T-helper 1 cell treated with Interleukin-12 subunit alpha and Interleukin-12 subunit beta and Interleukin-4 antibody, amounts not matched to agents 30 ng/mL and 1 ng/mL, for 36 hours (primary cell): ENCODE measurements around the gene NFKBIA. TPM values are rescaled to one million over a fixed set of nuclear protein-coding genes. Genes with fewer than 3 reads are reported as not detected.
"Not testable (repeated sequence)": the region's sequence is repeated elsewhere in the genome, so short reads cannot be mapped to it uniquely, and the experiment has no call there.

Source experiments
- intact Hi-C: fragments of 100-400 bp; cut with micrococcal nuclease; formaldehyde crosslinking; loops from one replicate; pipeline ENCODE4 v1.15.1; 2024
- total RNA-seq: library from RNA; stranded (reverse); gene quantifications from 2 replicates; pipeline ENCODE4 v1.2.3, GENCODE V29; 2022

Gene NFKBIA
- total RNA-seq, 1 donor from 2014 or later = 498 TPM

DNA sequence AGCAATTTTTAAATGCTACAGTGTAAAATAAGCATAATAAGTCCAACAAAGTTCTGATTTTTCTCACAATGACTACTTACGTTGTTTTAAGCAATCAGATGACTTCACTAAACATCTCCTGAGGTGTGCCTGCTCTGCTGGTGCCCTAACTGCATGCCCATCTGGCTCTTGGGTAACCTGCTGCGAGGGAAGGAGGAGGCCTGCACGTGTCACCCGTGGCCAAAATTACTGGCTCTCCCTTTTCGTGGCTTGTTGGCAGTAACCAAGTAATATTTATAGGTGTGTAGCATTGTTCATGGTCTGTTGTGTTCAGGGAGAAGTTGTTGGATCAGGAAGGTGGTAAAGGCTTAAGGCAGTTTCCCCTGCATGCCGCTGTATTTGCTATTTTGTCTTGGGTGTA, 6.3 kb upstream of the NFKBIA start:
- intact Hi-C loops = loop anchor here (10.0 kb wide), 1 partner anchor 876 kb away; the partner anchor contains the start of gene EAPP

DNA sequence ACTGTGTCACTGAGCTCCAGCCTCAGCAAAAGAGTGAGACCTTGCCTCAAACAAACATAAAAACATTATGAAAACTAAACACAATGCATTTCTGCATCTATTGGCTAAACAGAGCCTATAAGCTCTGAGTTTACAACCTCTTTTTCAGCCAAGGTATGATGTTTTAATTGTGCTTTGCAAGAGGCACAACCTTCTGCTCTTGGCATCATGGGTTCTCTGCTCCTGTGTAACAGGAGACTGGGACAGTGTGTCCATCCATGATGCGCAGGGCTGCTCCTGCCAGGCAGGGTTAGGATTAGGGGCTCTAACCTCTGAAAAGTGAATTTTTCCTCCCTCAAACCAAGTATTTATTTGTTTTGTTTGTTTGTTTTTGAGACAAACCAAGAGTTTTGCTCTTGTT, 5.0 kb upstream of the NFKBIA start:
- intact Hi-C loops = loop anchor here (10.0 kb wide), 1 partner anchor 945 kb away; the partner anchor contains the start of gene SPTSSA

DNA sequence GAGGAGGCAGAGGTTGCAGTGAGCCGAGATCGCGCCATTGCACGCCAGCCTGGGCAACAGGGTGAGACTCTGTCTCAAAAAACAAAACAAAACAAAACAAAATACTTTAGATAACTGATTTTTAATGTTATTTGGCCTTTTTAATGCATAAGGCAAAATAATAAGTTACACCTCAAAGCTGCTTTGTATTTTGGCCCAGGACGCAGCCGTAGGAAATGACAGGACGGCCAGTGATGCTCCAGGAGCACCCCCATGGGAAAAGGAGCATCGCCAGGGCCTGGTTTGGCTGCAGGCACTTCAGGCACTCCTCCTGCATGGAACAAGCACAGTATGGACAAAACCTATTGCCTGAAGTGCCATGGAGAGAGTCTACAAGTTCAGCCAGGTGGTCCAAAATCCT, 3.5 kb upstream of the NFKBIA start:
- intact Hi-C loops = loop anchor here (10.0 kb wide), 1 partner anchor 943 kb away; the partner anchor contains the start of gene SPTSSA

DNA sequence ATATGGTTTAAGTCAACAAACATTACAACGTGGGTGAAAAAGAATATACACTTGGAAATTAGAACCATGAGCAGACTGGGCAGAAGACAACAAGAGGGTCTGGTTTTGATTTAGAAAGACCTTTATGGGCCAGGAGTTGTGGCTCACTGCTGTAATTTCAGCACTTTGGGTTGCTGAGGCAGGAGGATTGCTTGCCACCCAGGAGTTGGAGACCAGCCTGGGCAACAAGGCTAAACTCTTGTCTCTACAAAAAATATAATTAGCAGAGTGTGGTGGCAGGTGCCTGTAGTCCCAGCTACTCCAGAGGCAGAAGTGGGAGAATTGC, 2.7 kb upstream of the NFKBIA start:
- intact Hi-C loops = loop anchor here (1.0 to 10.0 kb wide), 5 partner anchors 145 to 942 kb away; partner anchors contain the start of gene SPTSSA

DNA sequence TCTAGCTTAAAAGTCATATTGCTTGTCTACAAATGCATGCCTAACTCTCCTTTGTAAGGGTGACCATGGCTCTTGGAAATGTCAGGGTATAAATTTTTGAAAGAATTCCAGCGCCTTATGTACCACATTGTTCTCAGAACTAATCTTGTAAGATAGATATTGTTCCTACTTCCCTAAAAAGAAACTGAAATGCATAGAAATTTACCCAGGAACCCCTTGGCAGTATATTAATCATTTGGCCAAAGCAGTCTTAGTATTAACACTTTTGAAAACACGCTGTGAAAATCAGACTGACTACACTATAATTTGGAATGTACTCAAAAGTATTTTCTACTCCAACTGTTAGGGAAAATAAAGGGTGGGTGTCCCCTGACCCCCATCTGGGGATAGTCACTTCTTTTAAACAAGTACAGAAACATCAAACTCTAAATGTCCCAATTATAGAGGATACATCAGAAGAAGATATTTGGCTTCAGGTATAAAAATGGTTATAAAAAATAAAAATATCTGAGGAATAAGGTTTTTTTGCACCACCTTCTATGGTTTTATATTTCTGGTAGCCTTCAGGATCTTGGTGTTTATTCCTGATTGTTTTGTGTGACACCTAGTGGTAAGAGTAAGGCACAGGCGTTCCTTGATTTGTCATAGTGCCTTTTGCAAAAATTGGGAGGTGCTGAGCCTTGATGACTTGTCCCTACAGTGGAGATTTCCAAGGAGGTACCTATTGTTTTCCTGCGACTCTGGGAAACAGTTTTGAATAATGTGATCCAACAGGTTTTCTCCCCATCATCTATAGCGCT, 2.2 kb upstream of the NFKBIA start:
- intact Hi-C loops = loop anchor here (1.0 to 10.0 kb wide), 5 partner anchors 144 to 942 kb away; partner anchors contain the start of gene SPTSSA

DNA sequence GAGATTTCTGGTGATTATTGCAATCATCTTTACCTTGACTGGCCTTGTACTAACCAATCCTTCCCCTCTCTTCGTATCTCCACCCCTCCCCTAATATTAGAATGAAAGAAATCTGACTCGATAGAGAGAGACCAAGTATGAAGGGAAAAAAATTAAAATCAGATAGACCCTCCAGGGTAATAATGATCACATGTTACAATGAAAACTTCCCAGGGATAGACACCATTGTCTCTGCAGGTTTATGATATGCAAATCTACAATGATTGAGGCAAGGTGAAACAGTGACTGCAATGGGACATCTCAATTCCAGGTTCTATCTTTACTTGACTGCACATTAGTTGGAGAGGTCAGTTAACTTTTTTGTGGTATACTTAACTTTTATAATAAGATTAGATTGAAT, 1.5 kb upstream of the NFKBIA start:
- intact Hi-C loops = loop anchor here (10.0 kb wide), 1 partner anchor 941 kb away; the partner anchor contains the start of gene SPTSSA

DNA sequence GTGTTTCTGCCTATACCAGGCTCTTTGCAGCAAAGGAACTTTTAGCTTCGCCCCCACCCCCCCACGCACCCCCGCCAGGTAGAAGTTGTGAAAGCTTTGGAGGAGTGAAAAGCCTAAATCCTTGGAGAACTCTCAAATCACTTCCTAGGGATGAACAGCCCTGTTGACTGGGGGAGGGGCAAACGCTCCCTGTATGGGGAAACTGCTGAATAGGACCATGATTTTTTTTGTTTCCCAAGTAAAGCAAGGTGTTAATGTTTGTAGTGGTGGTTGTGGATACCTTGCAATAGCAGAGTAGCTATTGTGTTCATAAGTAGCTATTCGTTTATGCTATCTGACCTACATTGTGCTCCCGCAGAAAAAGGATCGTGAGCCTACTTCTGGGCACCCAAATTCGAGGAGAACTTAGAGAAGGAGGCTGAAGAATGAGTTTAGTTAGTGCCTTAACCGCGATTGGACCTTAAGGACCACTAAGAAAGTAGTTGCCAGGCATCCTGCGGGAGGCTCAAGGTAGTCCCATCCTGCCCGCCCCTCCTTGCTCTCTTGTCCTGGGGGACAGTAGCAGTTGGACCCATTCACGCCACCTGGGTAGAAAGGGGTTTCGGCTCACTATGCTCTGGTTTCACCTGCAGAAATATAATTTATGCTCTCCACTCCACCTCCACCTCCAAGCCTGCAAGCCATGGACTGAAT, 901 bp upstream of the NFKBIA start:
- intact Hi-C loops = loop anchor here (2.0 to 10.0 kb wide), 2 partner anchors 73 to 941 kb away; partner anchors contain the start of gene SPTSSA

DNA sequence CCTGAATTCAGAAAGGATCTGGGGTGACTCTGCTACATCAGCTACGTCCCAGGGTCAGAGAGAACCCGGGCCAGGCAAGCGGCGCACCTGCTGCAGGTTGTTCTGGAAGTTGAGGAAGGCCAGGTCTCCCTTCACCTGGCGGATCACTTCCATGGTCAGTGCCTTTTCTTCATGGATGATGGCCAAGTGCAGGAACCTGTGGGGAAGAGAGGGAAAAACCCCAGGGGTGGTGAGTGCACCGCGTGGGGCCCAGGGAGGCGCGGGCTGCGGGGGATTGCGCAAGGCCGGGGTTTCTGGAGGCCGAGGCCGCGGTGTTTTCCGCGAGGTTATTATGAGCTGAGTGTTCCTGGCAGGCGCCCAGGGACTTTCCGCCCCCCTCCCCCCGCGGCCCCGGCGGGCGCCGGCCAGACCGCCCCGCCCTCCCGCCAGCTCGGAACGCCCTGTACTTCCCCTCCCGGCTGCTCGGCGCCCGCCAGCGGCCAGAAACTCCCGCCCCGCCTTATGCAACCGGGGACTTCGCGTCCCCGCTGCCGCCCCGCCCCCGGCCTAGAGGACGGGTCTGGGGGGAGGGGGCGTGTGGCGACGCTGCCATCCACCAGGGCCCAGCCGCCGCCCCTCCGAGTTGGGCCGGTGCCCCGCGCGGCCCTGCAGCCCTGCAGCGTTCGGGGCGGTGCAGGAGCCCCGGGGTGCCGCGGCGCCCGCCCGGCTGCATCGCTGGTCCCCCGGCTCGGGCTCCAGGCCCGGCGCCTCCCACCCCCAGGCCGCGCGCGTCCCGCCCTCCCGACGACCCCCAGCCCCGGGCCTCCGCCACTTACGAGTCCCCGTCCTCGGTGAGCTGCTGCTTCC, 723 bp downstream of the NFKBIA start:
- intact Hi-C loops = loop anchor here (1.0 to 10.0 kb wide), 11 partner anchors 12 to 939 kb away; partner anchors contain the start of genes FAM177A1, PRORP, PSMA6 and SPTSSA

DNA sequence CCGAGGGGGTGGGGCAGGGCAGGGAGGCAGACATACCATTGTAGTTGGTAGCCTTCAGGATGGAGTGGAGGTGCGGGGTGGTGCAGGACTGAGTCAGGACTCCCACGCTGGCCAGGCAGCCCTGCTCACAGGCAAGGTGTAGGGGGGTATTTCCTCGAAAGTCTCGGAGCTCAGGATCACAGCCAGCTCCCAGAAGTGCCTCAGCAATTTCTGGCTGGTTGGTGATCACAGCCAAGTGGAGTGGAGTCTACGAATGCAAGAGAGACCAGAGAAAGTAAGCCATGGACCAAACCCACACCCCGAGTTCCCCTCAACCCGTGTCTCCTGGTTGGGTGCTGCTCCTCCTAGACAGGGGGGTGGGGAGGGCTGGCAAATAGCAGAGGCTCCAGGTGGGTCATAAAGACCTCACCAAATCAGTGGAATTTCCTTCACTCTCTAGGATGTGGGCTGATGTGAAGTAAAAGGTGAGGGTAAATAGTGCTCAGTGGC, 1.4 kb downstream of the NFKBIA start:
- intact Hi-C loops = loop anchor here (10.0 kb wide), 1 partner anchor 938 kb away; the partner anchor contains the start of gene SPTSSA

DNA sequence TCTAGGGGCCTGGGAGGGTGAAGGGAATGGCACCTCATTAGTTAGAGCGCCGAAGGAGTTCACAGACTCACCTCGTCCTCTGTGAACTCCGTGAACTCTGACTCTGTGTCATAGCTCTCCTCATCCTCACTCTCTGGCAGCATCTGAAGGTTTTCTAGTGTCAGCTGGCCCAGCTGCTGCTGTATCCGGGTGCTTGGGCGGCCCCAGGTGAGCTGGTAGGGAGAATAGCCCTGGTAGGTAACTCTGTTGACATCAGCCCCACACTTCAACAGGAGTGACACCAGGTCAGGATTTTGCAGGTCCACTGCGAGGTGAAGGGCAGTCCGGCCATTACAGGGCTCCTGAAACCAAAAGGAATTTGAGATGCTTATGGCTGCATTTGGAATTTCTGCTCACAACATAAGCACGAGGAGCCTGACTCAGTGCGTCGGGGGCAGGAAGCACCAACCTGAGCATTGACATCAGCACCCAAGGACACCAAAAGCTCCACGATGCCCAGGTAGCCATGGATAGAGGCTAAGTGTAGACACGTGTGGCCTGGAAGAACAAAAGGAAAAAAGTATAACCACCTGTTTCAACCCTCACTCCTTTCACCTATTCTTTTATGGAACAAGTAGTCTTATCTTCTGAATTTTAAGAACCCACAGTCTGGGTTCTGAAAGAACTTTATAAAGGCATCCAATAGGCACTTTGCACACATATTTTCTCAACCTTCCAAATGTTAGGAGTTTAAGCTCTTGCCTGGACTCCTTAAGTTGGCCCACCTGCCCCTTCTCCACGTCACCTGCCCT, 2.0 kb downstream of the NFKBIA start:
- intact Hi-C loops = loop anchor here (10.0 kb wide), 1 partner anchor 938 kb away; the partner anchor contains the start of gene SPTSSA

DNA sequence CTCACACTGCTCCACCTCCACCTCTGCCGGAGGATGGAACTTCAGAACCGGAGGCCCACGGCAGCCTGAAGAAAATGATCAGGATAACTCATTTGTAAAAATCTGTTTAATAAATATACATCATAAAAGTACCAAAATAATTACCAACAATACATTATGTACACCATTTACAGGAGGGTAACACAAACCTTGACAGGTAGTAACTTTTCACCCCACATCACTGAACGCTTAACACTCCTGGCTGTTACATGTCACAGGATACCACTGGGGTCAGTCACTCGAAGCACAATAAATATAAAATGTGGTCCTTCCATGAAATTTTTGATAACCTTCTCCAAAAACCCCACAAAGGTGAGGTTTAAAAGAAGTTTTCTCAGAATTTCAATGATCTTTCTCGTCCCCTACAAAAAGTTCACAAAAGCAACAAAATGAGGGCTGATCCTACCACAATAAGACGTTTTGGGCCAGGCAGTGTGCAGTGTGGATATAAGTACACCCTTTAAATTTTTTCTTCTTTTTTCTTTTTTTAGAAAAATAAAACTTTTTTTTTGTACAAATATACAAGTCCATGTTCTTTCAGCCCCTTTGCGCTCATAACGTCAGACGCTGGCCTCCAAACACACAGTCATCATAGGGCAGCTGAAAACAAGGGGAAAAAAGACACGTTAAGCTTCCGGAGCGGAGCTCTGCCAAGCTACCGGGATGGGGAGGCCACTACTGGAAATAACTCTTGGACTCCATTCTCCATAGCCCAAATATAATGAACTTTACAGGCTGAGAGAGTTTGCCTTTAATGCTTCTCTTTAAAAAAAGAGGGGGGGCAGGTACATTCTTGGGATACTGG, 2.9 kb downstream of the NFKBIA start:
- intact Hi-C loops = loop anchor here (10.0 kb wide), 1 partner anchor 937 kb away; the partner anchor contains the start of gene SPTSSA

DNA sequence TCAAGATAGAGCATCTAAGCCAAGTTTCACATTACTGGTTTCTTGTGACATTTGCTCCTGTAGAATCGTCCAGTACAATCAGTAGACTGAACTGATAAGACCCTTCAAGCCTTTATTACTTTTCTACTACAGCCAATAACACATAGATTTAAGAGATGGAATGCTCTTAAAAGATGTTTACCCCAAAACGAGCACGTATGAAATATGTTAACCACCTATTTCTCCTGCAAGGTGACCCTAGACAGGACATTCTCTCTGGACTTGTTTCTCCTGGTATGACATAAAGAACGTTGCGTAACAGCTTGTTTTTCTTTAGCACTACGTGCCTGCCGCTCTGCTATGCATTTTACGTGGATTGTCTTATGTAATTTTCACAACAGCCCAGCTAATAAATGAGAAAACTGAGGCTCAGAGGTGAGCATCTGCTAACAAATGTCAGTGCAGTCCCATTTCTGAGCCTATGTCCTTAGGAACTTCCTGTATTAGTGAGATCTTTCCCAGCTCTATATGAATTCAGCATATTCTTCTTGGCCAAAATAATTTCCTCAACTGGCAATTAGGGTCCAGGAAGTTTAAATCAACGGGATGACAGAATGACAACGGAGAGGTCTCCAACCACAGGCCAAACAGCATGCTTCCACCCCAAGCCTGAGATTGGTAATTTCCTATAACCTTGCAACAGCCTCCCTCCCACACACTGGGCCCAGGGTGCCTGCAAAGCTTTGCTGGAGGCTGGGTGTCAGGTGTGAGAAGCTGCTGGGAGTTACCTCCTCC, 3.7 kb downstream of the NFKBIA start:
- intact Hi-C loops = loop anchor here (10.0 kb wide), 1 partner anchor 936 kb away; the partner anchor contains the start of gene SPTSSA

DNA sequence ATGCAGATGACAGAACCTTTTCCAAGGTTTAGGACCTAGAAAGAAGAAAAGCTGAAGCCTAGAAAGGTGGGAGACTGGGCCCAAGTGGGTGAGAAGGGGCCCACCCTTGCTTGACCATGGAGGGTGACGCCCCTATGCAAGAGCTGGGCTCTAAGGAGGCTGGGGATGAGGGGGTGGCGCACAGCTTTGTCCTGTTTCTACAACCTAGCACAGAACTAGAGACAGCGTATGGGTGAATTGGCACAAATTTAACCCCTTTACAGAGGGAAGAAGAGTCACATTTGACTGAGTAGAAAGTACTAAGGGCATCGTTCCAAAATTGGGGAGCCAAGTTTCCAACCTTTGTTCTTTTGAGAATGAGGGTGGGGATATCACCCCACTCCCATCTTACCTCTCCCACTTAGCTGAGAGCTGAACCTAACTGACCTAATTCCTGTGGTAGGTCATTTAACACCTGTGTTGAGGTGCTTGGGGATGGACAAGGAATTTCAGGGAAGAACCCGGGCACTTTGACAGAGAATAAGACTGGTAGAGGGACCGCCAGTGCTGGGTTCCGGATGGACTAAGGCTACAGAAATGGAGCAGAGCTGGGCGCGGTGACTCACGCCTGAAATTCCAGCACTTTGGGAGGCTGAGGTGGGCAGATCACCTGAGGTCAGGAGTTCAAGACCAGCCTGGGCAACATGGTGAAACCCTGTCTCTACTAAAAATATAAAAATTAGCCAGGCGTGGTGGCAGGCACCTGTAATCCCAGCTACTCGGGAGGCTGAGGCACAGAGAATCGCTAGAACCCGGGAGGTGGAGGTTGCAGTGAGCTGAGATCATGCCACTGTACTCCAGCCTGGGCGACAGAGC, 5.2 kb downstream of the NFKBIA start:
- intact Hi-C loops = no loop called here

DNA sequence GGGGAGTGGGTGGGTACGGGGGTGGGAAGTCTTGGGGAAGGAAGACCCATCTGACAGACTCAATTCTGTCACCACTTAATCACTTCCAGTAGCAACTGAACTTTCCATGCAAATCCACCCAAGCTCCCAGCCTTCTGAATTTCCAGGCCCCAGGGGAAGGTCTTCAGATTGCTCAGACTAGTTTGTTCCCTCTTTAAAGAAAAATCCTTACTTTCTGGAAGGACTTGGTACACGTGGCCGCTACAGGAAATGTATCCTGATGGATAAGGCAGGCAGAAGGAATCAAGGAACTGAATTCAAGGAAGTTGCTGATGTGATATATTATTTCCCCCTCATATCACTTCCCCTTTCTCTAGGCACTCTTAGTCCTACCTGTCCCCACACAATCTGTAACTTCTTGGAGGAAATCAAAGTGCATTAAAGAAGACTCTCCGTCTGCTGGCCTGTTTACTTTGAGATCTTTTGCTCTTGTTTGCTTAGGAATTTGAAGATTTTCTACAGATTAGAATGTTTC, 6.4 kb downstream of the NFKBIA start:
- intact Hi-C loops = no loop called here

DNA sequence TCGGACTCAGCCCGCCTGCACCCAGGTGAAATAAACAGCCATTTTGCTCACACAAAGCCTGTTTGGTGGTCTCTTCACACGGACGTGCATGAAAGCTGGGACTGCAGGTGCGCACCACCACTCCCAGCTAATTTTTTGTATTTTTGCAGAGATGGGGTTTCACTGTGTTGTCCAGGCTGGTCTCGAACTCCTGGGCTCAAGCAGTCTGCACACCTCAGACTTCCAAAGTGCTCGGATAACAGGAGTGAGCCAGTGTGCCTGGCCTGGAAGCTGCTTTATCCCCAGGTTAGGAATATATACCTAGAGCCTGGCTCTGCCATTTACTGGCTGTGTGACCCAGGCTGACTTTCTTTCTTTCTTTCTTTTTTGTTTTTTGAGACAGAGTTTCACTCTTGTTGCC, 7.9 kb downstream of the NFKBIA start:
- intact Hi-C loops = not testable (repeated sequence)

DNA sequence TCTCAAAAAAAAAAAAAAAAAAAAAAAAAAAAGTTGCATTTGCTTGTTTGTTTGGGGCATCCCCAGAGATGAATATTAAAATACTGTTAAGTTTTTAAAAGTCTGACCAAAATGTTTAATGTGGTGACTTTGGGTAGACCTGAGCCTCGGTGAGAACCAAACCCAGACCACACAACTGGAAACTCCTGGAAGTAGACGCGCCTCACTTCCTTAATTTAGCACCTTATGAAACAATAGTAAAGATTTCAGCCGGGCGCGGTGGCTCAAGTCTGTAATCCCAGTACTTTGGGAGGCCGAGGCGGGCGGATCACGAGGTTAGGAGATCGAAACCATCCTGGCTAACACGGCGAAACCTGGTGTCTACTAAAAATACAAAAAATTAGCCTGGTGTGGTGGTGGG, 9.3 kb downstream of the NFKBIA start:
- intact Hi-C loops = no loop called here
